ENCODE results near the gene GPR108. TPM values are rescaled to one million over a fixed set of nuclear protein-coding genes. Genes with fewer than 3 reads are reported as not detected.
A peak's percentile ranks its signal among the peaks of the same experiment; 100 is the strongest.
"Not testable (repeated sequence)": the region's sequence is repeated elsewhere in the genome, so short reads cannot be mapped to it uniquely, and the experiment has no call there.

GPR108 gene
- 100 to 1,000 TPM; 105 to 107 TPM for total RNA-seq

DNA sequence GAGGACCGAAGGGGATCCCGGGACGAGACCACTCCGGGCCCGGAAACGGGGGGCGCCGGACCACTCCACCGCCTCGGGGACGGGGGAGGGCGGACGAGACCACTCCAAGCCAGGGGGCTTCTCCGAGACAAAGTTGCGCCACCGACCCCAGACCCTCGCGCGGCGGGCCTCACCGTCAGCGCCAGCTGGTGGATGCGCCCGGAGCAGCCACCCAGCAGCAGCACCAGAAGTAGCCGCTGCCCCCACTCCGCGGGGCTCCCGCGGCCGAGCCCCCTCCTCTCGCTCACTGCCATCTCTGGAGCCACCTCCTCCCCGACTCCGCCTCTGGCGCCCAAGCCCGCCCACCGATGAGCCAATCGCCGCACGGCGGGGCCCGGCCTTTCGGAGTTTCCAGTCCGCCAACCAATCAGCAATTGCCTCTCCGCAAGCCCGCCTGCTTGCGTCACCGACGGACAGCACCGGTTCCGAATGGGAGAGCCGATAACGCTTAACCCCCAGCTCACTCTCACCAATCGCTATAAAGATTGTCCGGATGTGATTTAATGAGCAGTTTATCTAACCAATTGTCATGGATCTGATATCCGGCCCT, at the start of gene GPR108:
Gene GPR108 (minus strand): TSS at position 297 of the 589 bp plus-strand sequence. CDS start 4 bp downstream, at position 293.
- H3K27ac Mint-ChIP-seq, result peak within 1 kb of the TSS; percentile 99
- POLR2A ChIA-PET, result interaction anchor here (1.0 to 4.2 kb wide), 19 partner anchors 9 to 759 kb away, joined by 3 to 44 read pairs (median 5); partner anchors contain the start of genes RANBP3, SH2D3A, VAV1 and ZNF557
- peak; percentile 100 for DNase-seq
- H3K4me1 Mint-ChIP-seq, result peaks cover 38% of the 10 kb centered on the region
- H3K36me3 Mint-ChIP-seq (ENCODE audit: low read depth), result peaks cover 18% of the 10 kb centered on the region
- H3K27me3 Mint-ChIP-seq, result no peaks in the 10 kb centered on the region
- CTCF ChIA-PET, result interaction anchor here (0.6 to 4.4 kb wide), 26 partner anchors 16 to 365 kb away, joined by 3 to 126 read pairs (median 5); partner anchors contain the start of genes ALKBH7, SH2D3A, TNFSF14 and VAV1
- H3K4me3 Mint-ChIP-seq, result peak within 1 kb of the TSS; percentile 93
- H3K9me3 Mint-ChIP-seq, result no peaks in the 10 kb centered on the region

DNA sequence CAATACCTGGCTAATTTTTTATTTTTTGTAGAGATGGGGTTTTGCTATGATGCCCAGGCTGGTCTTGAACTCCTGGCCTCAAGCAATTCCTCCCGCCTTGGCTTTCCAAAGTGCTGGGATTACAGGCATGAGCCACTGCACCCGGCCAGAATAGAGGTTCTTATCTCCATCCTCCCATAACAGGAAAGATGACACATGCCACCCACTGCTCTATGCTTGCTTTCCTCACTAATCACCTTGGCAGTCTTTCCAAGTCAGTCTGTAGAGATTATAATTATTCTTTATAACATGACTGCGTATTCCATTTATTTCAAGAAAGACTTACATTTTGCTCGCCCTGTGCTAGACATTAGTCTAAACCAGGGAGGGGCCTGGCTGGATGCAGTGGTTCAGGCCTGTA, 41.8 kb upstream of the GPR108 start:
- peaks cover 7% of the 10 kb centered on the region for H3K9me3 Mint-ChIP-seq
- no peak overlapping the region for H3K27ac Mint-ChIP-seq
- ChIA-PET POLR2A (no interaction called here), CTCF (interaction anchor here (0.7 kb wide), 1 partner anchor 67 kb away, joined by 3 read pairs; no protein-coding TSS in a partner anchor)
- H3K36me3 Mint-ChIP-seq (ENCODE audit: low read depth), result peaks cover 52% of the 10 kb centered on the region
- no peak overlapping the region for H3K4me3 Mint-ChIP-seq
- no peaks in the 10 kb centered on the region for H3K27me3 Mint-ChIP-seq
- peaks cover 52% of the 10 kb centered on the region for H3K4me1 Mint-ChIP-seq
- no peak for DNase-seq

DNA sequence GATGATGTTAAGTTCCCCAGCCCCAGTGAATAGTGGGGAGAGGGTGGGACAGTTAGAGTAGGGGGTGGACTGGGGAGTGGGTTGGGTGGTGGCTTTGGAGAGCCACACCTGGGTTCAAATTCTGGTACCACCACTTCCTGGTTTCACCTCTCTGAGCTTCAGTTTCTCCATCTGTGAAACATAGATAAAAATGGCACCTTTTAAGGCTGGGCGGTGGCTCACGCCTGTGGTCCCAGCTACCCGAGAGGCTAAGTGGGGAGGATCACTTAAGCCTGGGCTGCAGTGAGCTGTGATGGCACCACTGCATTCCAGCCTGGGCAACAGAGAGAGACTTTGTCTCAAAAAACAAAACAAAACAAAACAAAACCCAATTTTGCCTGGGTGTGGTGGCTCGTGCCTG, 41.0 kb upstream of the GPR108 start:
- no peaks in the 10 kb centered on the region for H3K27me3 Mint-ChIP-seq
- DNase-seq, result no peak
- H3K9me3 Mint-ChIP-seq, result peaks cover 7% of the 10 kb centered on the region
- POLR2A ChIA-PET, result interaction anchor here (0.7 kb wide), 1 partner anchor 13 kb away, joined by 4 read pairs; no protein-coding TSS in a partner anchor
- peaks cover 57% of the 10 kb centered on the region for H3K4me1 Mint-ChIP-seq
- H3K4me3 Mint-ChIP-seq, result no peak overlapping the region
- peaks cover 54% of the 10 kb centered on the region for H3K36me3 Mint-ChIP-seq (ENCODE audit: low read depth)
- peak overlapping the region; percentile 80 for H3K27ac Mint-ChIP-seq
- CTCF ChIA-PET, result interaction anchor here (0.7 kb wide), 1 partner anchor 67 kb away, joined by 3 read pairs; no protein-coding TSS in a partner anchor

DNA sequence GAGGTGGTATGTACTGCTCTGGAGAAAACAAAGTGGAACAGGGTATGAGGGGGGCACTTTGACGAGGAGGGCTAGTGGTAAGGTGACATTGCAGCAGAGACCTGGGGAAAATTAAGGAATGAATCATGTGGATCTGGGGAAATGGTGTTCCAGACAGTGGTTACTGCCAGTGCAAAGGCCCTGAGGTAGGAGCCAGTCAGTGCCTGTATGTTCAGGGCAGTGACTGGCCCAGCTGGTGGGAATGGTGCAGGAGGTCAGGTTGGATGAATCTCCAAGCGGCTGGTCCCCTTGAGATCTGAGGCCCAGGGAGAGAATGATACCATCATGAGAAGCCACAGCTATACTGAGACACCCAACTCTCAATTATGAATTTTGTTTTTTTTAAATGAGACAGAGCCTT, 40.1 kb upstream of the GPR108 start:
- DNase-seq, result no peak
- peaks cover 57% of the 10 kb centered on the region for H3K36me3 Mint-ChIP-seq (ENCODE audit: low read depth)
- peak overlapping the region; percentile 80 for H3K27ac Mint-ChIP-seq
- no peak overlapping the region for H3K4me3 Mint-ChIP-seq
- peaks cover 56% of the 10 kb centered on the region for H3K4me1 Mint-ChIP-seq
- H3K27me3 Mint-ChIP-seq, result no peaks in the 10 kb centered on the region
- CTCF ChIA-PET, result no interaction called here
- H3K9me3 Mint-ChIP-seq, result peaks cover 7% of the 10 kb centered on the region
- POLR2A ChIA-PET, result no interaction called here

DNA sequence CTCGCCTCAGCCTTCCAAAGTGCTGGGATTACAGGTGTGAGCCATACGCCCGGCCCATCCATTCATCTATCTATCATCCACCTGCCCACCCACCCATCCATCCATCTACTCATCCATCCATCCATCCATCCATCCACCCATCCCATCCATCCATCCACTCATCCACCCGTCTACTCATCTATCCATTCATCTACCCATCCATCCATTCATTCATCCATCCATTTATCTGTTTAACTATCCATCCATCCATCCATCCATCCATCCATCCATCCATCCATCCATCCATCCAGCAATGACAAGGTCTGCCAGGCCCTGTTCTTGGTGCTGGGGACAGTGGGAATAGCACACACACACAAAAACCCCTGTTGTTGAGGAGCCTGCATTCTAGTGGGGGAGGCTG, 39.6 kb upstream of the GPR108 start:
- Mint-ChIP-seq H3K4me3 (no peak overlapping the region), H3K9me3 (peaks cover 7% of the 10 kb centered on the region), H3K27me3 (no peaks in the 10 kb centered on the region), H3K4me1 (peaks cover 60% of the 10 kb centered on the region), H3K27ac (peak overlapping the region; percentile 80), H3K36me3 (ENCODE audit: low read depth) (peaks cover 57% of the 10 kb centered on the region)
- no peak for DNase-seq
- POLR2A ChIA-PET, result no interaction called here
- CTCF ChIA-PET, result no interaction called here

DNA sequence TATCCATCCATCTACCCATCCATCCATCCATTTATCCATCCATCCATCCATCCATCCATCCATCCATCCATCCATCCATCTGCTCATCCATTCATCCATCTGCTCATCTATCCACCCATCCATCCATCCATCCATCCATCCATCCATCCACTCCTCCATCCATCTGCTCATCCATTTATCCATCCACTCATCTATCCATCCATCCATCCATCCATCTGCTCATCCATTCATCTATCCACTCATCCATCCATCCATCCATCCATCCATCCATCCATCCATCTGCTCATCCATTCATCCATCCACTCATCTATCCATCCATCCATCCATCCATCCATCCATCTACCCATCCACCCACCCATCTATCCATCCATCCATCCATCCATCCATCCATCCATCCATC, 38.7 kb upstream of the GPR108 start:
- peak overlapping the region; percentile 31 for H3K27ac Mint-ChIP-seq
- H3K4me3 Mint-ChIP-seq, H3K9me3 Mint-ChIP-seq, H3K27me3 Mint-ChIP-seq, DNase-seq, CTCF ChIA-PET: not testable (repeated sequence)
- peaks cover 47% of the 10 kb centered on the region for H3K36me3 Mint-ChIP-seq (ENCODE audit: low read depth)
- H3K4me1 Mint-ChIP-seq, result peaks cover 60% of the 10 kb centered on the region
- POLR2A ChIA-PET, result interaction anchor here (1.0 to 4.3 kb wide), 2 partner anchors 21 to 25 kb away, joined by 4 to 77 read pairs; no protein-coding TSS in a partner anchor

DNA sequence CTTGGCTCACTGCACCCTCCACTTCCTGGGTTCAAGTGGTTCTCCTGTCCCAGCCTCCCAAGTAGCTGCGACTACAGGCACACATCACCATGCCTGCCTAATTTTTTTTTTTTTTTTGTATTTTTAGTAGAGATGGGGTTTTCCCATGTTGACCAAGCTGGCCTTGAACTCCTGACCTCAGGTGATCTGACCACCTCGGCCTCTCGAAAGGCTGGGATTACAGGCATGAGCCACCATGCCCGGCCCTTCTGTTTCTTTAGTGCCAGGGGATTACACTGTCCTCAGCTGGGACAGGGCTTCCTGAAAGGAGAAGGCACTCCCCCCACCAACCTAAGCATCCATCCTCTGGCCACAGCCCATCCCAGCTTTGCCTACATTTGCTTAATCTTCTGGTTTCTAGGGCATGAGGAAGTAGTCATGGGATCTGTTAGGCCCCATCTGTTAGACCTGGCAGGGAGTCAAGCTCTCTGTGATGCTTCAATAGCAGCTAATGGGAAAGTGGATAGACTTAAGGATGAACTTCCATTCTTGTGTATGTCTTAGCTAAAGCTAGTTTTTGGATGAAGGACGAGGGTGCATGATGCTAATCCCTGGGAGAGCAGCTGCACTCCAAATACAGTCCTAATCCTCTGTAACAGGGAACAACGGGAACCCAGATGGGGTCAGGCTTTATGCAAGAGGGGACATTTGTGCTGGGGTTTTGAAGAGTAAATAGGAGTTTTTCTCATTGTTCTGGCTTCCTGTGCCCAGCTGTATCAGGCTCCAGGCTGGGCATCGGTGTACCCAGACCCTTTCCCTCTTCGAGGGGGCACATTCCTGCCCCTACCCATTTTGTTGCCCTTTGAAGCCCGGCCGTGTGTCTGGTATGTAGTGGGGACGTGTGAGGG, 37.7 kb upstream of the GPR108 start:
- Mint-ChIP-seq H3K4me1 (peaks cover 61% of the 10 kb centered on the region), H3K4me3 (peak overlapping the region; percentile 60), H3K36me3 (ENCODE audit: low read depth) (peaks cover 42% of the 10 kb centered on the region), H3K27me3 (no peaks in the 10 kb centered on the region), H3K9me3 (peaks cover 7% of the 10 kb centered on the region), H3K27ac (peak overlapping the region; percentile 32)
- ChIA-PET CTCF (no interaction called here), POLR2A (interaction anchor here (0.8 to 4.3 kb wide), 3 partner anchors 8 to 26 kb away, joined by 3 to 77 read pairs (median 4); partner anchors contain the start of gene SH2D3A)
- DNase-seq, result no peak

DNA sequence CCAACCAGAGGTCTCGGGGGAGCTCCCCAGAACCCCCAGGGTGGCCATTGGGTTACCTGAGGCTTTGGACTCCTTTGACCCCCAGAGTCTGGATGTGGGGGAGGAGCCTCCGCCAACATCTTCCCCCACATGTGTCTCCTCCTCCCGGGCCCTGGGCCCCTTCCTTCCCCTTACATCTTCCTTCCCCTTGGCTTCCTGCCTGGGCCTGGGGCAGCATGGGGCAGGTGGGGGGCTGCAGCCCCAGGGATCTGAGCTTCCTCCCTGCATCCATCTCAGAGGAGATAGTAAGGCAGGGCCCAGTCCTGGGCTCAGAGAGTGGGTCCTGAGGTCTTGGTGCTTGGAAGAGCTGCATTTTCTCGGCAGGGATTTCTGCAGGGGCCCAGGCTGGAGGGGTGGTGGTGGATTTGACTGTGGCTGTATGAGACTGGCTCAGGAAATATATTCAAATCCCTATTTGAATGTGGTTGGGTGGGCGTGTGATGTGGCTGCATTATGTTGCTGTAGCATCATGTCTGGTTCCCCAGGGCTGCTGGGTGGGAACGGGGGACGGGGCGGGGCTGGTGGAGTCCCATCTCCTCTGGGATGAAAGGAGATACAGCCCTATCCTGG, 36.0 kb upstream of the GPR108 start:
- Mint-ChIP-seq H3K4me1 (peaks cover 61% of the 10 kb centered on the region), H3K27me3 (no peaks in the 10 kb centered on the region), H3K9me3 (peaks cover 7% of the 10 kb centered on the region), H3K36me3 (ENCODE audit: low read depth) (peaks cover 41% of the 10 kb centered on the region), H3K27ac (peak overlapping the region; percentile 89), H3K4me3 (peak overlapping the region; percentile 91)
- DNase-seq, result peak; percentile 61
- ChIA-PET POLR2A (interaction anchor here (0.6 to 4.3 kb wide), 16 partner anchors 8 to 1897 kb away, joined by 3 to 77 read pairs (median 4); partner anchors contain the start of gene GPR108), CTCF (interaction anchor here (0.9 to 3.8 kb wide), 7 partner anchors 27 to 257 kb away, joined by 4 to 31 read pairs (median 9); partner anchors contain the start of genes GPR108 and TRIP10)

DNA sequence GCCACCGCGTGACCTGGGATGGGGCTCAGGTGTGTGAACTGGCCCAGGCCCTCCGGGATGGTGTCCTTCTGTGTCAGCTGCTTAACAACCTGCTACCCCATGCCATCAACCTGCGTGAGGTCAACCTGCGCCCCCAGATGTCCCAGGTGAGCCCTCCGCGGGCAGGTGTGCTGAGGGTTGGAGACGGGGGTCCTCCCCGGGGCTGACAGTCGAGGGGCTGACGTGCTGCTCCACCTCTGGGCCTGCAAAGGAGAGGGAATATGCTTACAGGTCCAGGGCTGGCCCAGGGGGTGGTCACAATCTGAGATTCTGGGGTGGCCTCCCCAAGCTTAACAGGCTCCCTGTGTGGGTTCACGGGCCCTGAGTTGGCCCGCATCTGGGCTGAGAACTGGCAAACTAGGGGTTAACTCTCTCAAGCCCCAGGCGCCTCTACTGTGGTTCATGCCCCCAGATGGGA, 35.5 kb upstream of the GPR108 start:
- Mint-ChIP-seq H3K4me3 (peak overlapping the region; percentile 91), H3K27me3 (no peaks in the 10 kb centered on the region), H3K9me3 (peaks cover 7% of the 10 kb centered on the region), H3K36me3 (ENCODE audit: low read depth) (peaks cover 35% of the 10 kb centered on the region), H3K4me1 (peaks cover 61% of the 10 kb centered on the region), H3K27ac (peak overlapping the region; percentile 89)
- CTCF ChIA-PET, result interaction anchor here (0.7 to 3.8 kb wide), 14 partner anchors 11 to 1083 kb away, joined by 3 to 31 read pairs (median 4); partner anchors contain the start of genes GPR108 and TRIP10
- no peak for DNase-seq
- POLR2A ChIA-PET, result interaction anchor here (0.6 to 4.3 kb wide), 17 partner anchors 9 to 1898 kb away, joined by 3 to 77 read pairs (median 4); no protein-coding TSS in a partner anchor

DNA sequence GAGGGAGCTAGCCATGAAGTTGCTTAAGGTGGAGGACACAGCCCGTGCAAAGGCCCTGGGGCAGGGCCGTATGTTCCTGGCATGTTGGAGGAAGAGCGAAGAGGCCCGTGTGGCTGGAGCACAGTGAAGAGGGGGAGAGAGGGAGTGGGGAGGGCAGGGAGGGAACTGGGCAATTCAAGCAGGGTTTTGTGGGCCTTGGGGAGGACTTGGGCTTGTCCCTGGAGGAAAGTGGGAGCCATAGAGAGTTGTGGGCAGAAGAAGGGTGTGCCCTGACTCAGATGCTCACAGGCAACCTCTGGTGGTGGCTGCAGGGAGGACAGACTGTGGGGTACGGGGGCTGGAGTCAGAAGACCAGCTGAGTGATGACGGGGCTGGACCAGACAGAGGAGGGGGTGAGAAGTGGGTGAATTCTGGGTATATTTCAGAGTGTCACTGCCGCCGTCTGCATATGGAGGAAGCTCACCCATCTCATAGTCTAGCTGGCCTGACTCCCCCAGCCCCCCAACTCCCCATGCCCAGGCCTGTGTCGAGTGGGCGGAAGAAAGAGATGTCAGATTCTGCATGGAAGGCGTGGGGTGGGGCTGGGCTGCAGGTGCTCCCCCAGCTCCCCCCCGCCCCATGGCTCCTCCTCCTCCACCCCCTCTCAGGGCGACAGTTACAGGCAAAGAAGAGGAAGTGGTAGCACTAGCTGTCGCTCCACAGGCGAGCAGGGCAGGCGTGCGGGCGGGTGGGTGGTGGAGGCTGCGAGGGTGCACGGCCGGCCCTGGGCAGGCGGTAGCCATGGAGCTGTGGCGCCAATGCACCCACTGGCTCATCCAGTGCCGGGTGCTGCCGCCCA, 34.9 kb upstream of the GPR108 start, which contains the start of gene VAV1:
Gene VAV1 (plus strand): TSS at position 681 of the 838 bp plus-strand sequence. CDS start 100 bp downstream, at position 781.
- Mint-ChIP-seq H3K4me1 (peaks cover 60% of the 10 kb centered on the region), H3K36me3 (ENCODE audit: low read depth) (peaks cover 31% of the 10 kb centered on the region), H3K4me3 (peak within 1 kb of the TSS; percentile 91), H3K27ac (peak within 1 kb of the TSS; percentile 89), H3K27me3 (no peaks in the 10 kb centered on the region), H3K9me3 (peaks cover 7% of the 10 kb centered on the region)
- CTCF ChIA-PET, result interaction anchor here (0.6 to 3.8 kb wide), 18 partner anchors 11 to 1083 kb away, joined by 3 to 31 read pairs (median 4); partner anchors contain the start of genes GPR108 and TRIP10
- POLR2A ChIA-PET, result interaction anchor here (0.6 to 4.3 kb wide), 18 partner anchors 8 to 1899 kb away, joined by 3 to 77 read pairs (median 4); partner anchors contain the start of gene DENND1C
- DNase-seq, result peak; percentile 88

DNA sequence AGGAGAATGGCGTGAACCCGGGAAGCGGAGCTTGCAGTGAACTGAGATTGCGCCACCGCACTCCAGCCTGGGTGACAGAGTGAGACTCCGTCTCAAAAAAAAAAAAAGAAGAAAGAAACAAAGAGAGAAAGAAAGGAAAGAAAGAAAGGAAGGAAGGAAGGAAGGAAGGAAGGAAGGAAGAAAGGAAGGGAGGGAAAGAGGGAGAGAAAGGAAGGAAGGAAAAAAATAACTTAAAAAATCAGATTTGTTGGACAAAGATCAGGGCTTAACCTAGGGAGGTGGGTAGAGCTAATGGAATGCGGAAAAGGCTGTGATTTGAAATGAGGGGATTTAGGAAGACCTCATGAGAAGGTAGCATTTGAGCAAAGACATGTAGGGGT, 34.3 kb upstream of the GPR108 start:
- peaks cover 28% of the 10 kb centered on the region for H3K36me3 Mint-ChIP-seq (ENCODE audit: low read depth)
- CTCF ChIA-PET, result interaction anchor here (0.6 to 3.8 kb wide), 13 partner anchors 18 to 780 kb away, joined by 3 to 31 read pairs (median 3); partner anchors contain the start of genes GPR108 and TRIP10
- H3K4me3 Mint-ChIP-seq, result peak overlapping the region; percentile 91
- H3K27me3 Mint-ChIP-seq, H3K9me3 Mint-ChIP-seq, DNase-seq: not testable (repeated sequence)
- POLR2A ChIA-PET, result interaction anchor here (0.8 to 4.3 kb wide), 7 partner anchors 20 to 290 kb away, joined by 3 to 77 read pairs (median 5); partner anchors contain the start of gene DENND1C
- H3K27ac Mint-ChIP-seq, result peak overlapping the region; percentile 89
- H3K4me1 Mint-ChIP-seq, result peaks cover 59% of the 10 kb centered on the region

Data from activated CD4-positive, alpha-beta memory T cell treated with anti-CD3 and anti-CD28 coated beads, Interleukin-2, amount 10 ng/mL, durations not matched to agents 7 days and 5 days (primary cell).